Erythroblast (primary cell): Measurements from ENCODE around the gene MRC2.

Source experiments
- GATA1 ChIP-seq: IDR thresholded peaks from 2 replicates; pipeline ENCODE4 v1.6.1; 2011; ENCODE audit warnings: low read depth, mild to moderate bottlenecking, control low read depth, low read length, moderate library complexity
- POLR2A ChIP-seq: IDR thresholded peaks from 2 replicates; pipeline ENCODE4 v1.6.1; 2011; ENCODE audit warnings: mild to moderate bottlenecking, low read length

- TF ChIP-seq GATA1: no peak
- TF ChIP-seq POLR2A: no peak
Measured at GRCh38 chr17:62703776-62704380, 76.4 kb downstream of the MRC2 start.
